SKM-1 treated with dmso at 0.1 percent for 144 hours (cell line): Measurements from ENCODE around the gene AK8.

Experiments used
- DNase-seq: peaks from one replicate; lab custom pipeline; 2025; ENCODE audit not compliant: unreplicated experiment; lab: John Stamatoyannopoulos, UW

AK8 gene

GRCh38 chr9:132745756-132746709 is 132.1 kb downstream of the AK8 start:
- DNase-seq, result no peak

GRCh38 chr9:132744881-132745755 is 133.0 kb downstream of the AK8 start:
- no peak for DNase-seq

- DNase-seq, result no peak
Measured at GRCh38 chr9:132743931-132744479, 134.1 kb downstream of the AK8 start.

- DNase-seq, result no peak
Measured at GRCh38 chr9:132742821-132743311, 135.2 kb downstream of the AK8 start.

GRCh38 chr9:132740526-132741309 is 137.4 kb downstream of the AK8 start:
- no peak for DNase-seq

GRCh38 chr9:132739710-132740310 is 138.3 kb downstream of the AK8 start:
- DNase-seq, result no peak

GRCh38 chr9:132733260-132733815 is 144.7 kb downstream of the AK8 start:
- DNase-seq, result no peak

- DNase-seq, result no peak
Measured at GRCh38 chr9:132732326-132733259, 145.5 kb downstream of the AK8 start.

GRCh38 chr9:132731230-132731629 is 146.9 kb downstream of the AK8 start:
- DNase-seq, result no peak

- DNase-seq, result no peak
Measured at GRCh38 chr9:132730054-132731033, 147.7 kb downstream of the AK8 start.

GRCh38 chr9:132729235-132729890 is 148.7 kb downstream of the AK8 start:
- DNase-seq, result no peak

GRCh38 chr9:132728497-132728896 is 149.6 kb downstream of the AK8 start:
- no peak for DNase-seq

- no peak for DNase-seq
Measured at GRCh38 chr9:132728071-132728470, 150.0 kb downstream of the AK8 start.

GRCh38 chr9:132726576-132727130 is 151.4 kb downstream of the AK8 start:
- DNase-seq, result no peak

- no peak for DNase-seq
Measured at GRCh38 chr9:132725306-132725705, 152.8 kb downstream of the AK8 start.

- DNase-seq, result no peak
Measured at GRCh38 chr9:132723809-132724208, 154.3 kb downstream of the AK8 start.
